GM19468 (cell line): Measurements from ENCODE around the gene MATCAP1.

ENCODE experiments used
- ATAC-seq: cut with Tn5 transposase; IDR thresholded peaks from one replicate; pipeline ENCODE4 v1.9.1; 2021; ENCODE audit warnings: mild to moderate bottlenecking, moderate library complexity, moderate number of reproducible peaks; ENCODE audit not compliant: unreplicated experiment; ENCODE audit errors: extremely low read depth

MATCAP1 gene

GRCh38 chr16:67208154-67208896 lies 24.6 kb upstream of the MATCAP1 start:
- ATAC-seq: no peak

GRCh38 chr16:67207249-67208091 lies 23.7 kb upstream of the MATCAP1 start:
- no peak for ATAC-seq

GRCh38 chr16:67206838-67207248 lies 23.1 kb upstream of the MATCAP1 start:
- no peak for ATAC-seq

- no peak for ATAC-seq
These were observed 22.5 kb upstream of the MATCAP1 start for GRCh38 chr16:67206129-67206837.

- ATAC-seq: no peak
These were observed 20.3 kb upstream of the MATCAP1 start for GRCh38 chr16:67204076-67204475.

- ATAC-seq: no peak
These were observed 19.3 kb upstream of the MATCAP1 start for GRCh38 chr16:67202956-67203493.

GRCh38 chr16:67202426-67202825 lies 18.7 kb upstream of the MATCAP1 start:
- no peak for ATAC-seq

- ATAC-seq: no peak
These were observed 17.9 kb upstream of the MATCAP1 start for GRCh38 chr16:67201411-67202345.

GRCh38 chr16:67200491-67200890 lies 16.7 kb upstream of the MATCAP1 start:
- no peak for ATAC-seq

GRCh38 chr16:67199808-67200198 lies 16.0 kb upstream of the MATCAP1 start:
- ATAC-seq: no peak

- ATAC-seq: no peak
These were observed 15.4 kb upstream of the MATCAP1 start, which contains the start of gene ELMO3 for GRCh38 chr16:67199011-67199807. Gene ELMO3 (plus strand): TSS chr16:67199131. CDS start chr16:67199327, 196 bp downstream.

- ATAC-seq: no peak
These were observed 14.5 kb upstream of the MATCAP1 start for GRCh38 chr16:67198238-67198734.

GRCh38 chr16:67197704-67198103 lies 13.9 kb upstream of the MATCAP1 start:
- no peak for ATAC-seq

- ATAC-seq: no peak
These were observed 13.1 kb upstream of the MATCAP1 start for GRCh38 chr16:67196881-67197280.

- ATAC-seq: no peak
These were observed 11.9 kb upstream of the MATCAP1 start for GRCh38 chr16:67195676-67196075.

- ATAC-seq: no peak
These were observed 10.5 kb upstream of the MATCAP1 start for GRCh38 chr16:67194260-67194659.

GRCh38 chr16:67193536-67193935 lies 9.8 kb upstream of the MATCAP1 start:
- ATAC-seq: no peak

GRCh38 chr16:67192781-67193361 lies 9.1 kb upstream of the MATCAP1 start:
- ATAC-seq: no peak
